Stimulated activated CD8-positive, alpha-beta memory T cell treated with anti-CD3 and anti-CD28 coated beads, Interleukin-15, amount 100 ng/mL, for 4 hours (primary cell): ENCODE results near the gene WDCP.
A peak's percentile ranks its signal among the peaks of the same experiment; 100 is the strongest.
"Not testable (repeated sequence)": the region's sequence is repeated elsewhere in the genome, so short reads cannot be mapped to it uniquely, and the experiment has no call there.

Experiments
- DNase-seq, 2 donors: peaks; one replicate each; pipeline ENCODE4 v3.0.0-alpha.2; 2020; ENCODE audit warnings: low read depth in 2 of 2

WDCP gene, protein sequence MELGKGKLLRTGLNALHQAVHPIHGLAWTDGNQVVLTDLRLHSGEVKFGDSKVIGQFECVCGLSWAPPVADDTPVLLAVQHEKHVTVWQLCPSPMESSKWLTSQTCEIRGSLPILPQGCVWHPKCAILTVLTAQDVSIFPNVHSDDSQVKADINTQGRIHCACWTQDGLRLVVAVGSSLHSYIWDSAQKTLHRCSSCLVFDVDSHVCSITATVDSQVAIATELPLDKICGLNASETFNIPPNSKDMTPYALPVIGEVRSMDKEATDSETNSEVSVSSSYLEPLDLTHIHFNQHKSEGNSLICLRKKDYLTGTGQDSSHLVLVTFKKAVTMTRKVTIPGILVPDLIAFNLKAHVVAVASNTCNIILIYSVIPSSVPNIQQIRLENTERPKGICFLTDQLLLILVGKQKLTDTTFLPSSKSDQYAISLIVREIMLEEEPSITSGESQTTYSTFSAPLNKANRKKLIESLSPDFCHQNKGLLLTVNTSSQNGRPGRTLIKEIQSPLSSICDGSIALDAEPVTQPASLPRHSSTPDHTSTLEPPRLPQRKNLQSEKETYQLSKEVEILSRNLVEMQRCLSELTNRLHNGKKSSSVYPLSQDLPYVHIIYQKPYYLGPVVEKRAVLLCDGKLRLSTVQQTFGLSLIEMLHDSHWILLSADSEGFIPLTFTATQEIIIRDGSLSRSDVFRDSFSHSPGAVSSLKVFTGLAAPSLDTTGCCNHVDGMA

GRCh38 chr2:24046930-24047702 lies at the start of gene WDCP:
TSS of gene WDCP (minus strand) at chr2:24047391. CDS start at chr2:24039494, 7,897 bp downstream.
- peak; percentile 83 to 94 for DNase-seq

DNA sequence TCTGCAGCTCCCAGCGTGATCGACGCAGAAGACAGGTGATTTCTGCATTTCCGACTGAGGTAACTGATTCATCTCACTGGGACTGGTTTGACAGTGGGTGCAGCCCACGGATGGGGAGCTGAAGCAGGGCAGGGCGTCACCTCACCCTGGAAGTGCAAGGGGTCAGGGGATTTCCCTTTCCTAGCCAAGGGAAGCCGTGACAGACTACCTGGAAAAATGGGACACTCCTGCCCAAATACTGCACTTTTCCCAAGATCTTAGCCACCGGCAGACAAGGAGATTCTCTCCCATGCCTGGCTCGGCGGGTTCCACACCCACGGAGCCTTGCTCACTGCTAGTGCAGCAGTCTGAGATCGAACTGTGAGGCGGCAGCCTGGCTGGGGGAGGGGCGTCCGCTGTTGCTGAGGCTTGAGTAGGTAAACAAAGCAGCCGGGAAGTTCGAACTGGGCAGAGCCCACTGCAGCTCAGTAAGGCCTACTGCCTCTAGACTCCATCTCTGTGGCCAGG lies 48.0 kb upstream of the WDCP start:
- DNase-seq: not testable (repeated sequence)

GRCh38 chr2:24093270-24093669 lies 46.1 kb upstream of the WDCP start:
- not testable (repeated sequence) for DNase-seq

- DNase-seq: no peak
Observed at GRCh38 chr2:24088821-24089359, 41.7 kb upstream of the WDCP start.

DNA sequence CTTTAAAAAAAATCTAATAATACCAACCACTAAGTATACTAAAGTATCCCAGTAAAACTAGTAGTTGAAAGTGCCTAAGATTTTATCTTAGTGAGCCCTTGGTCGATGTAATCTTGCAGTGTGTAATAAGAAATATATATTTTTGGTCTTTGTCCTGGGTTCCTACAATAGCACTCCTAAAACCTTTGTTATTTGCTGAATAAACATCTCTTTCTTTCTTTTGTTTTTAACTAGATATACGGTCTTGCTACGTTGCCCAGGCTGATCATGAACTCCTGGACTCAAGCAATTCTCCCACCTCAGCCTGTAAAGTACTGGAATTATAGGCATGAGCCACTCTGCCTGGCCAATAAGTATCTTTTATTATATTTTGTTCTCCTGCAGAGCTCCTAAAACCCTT lies 39.8 kb upstream of the WDCP start:
- no peak for DNase-seq

DNA sequence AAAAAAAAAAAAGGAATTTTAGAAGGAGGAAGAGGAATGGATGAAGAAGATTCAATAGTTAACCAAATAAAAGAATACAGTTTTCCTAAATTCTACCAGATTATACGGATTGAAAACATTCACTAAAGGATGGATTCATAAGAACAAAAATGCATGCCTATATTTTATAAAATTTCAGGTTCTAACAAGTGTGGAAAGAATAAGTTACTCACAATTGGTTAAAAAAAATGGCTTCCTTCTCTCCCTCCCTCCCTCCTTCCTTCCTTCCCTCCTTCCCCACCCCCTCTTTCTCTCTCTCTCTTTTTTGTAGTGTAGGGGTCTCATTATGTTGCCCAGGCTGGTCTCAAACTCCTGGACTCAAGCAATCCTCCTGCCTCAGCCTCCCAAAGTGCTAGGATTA lies 39.0 kb upstream of the WDCP start:
- no peak for DNase-seq

DNA sequence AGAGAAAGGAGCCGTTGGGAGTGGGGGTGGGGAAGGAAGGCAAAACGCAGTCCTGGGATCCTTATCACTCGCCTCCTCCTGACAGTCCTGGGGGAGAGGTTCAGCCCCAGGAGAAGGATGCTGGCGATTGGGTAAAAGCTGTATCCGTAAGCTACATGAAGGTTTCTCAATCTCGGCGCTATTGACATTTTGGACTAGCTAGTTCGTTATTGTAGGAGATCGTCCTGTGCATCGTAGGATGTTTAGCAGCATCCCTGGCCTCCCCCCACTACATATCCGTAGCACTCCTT lies 38.0 kb upstream of the WDCP start:
- DNase-seq: no peak

- peak; percentile 41 to 60 for DNase-seq
Observed at GRCh38 chr2:24084386-24085199, 37.4 kb upstream of the WDCP start, which contains the start of gene TP53I3. TSS of gene TP53I3 (minus strand) at chr2:24084834. CDS start at chr2:24084326, 508 bp downstream.

GRCh38 chr2:24083567-24084385 lies 36.6 kb upstream of the WDCP start:
- DNase-seq: no peak

GRCh38 chr2:24082787-24083566 lies 35.8 kb upstream of the WDCP start:
- no peak for DNase-seq

GRCh38 chr2:24080701-24081100 lies 33.5 kb upstream of the WDCP start:
- DNase-seq: no peak

DNA sequence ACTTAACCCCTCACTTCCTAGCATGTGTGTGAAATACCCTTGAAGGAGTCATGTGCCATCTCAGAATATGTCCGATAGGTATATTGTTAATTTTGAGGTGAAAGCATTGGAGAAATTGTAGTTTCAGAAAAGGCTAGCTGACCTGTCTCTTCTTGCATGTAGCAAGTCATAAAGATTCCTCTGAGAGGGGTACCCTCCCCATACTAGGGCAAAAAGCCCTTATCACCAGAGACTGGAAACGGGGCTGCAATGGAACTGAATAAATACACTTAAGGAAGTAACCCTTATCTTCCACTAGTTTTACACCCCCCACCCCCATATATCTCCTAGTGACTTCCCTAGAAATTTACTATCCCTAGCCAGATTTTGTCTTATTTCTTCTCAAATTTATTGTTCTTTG lies 30.7 kb upstream of the WDCP start:
- no peak for DNase-seq

DNA sequence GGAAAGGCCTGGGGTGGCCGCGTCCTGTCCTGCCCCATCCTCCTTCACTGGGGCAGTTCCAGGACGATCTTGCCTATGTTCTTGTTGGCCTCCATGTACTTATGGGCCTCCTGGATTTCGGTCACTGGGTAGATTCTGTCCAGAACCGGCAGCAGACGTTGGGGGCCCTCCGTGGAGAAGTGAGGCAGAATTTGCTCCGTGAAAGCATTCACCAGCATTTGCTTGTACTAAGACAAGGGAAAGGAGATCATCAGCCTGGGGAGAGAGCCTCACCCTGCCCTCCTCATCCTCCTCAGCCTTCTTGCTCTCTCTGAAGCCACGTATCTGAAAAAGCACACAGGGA lies 30.3 kb upstream of the WDCP start:
- no peak for DNase-seq

- no peak for DNase-seq
Observed at GRCh38 chr2:24076849-24077534, 29.8 kb upstream of the WDCP start.

DNA sequence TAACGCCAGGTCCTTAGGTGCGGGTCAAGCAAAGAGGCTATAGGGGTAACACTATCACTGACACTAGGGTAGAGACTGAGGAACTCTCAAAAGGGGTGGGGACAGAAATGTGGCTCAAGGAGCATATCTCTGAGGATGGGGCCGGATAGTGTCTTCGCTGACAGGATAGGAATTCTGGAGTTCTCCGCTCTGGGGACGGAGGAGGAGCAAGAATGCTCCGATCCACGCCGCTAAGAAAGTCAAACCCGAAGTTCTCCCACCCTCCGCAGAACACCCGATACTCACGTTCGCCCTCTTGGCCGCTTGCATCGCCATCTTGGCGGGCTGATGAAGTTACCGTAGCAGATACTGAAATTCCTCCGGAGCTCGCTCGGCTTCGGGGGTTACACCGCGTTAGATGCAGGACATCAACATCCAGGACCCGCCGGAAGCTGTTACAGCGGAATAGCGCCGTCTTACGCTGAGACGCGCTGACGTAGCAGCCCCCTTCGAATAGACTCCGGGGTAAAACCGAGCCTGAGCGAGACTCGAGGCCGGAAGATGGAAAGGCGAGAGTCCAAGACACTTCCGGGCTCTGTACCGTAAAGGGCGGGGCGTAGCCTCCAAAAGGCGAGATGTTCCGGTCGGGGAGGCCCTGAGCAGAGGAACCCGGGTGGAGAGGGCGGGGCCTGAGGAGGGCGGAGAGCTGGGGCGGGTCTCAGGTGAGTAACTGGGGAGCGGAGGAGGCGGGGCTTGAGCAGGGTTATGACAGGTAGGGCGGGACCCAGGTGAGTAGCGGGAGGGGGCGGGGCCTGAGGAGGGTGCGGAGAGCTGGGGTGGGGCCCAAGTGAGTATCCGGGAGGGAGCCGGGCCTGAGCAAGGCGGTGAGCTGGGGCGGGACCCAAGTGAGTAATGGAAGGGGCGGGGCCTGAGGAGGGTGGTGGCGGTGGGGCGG lies 29.0 kb upstream of the WDCP start, which contains the start of gene SF3B6:
Gene SF3B6 (minus strand): TSS at position 412 of the 934 bp plus-strand sequence. CDS start 97 bp downstream, at position 315.
- peak; percentile 97 to 100 for DNase-seq

DNA sequence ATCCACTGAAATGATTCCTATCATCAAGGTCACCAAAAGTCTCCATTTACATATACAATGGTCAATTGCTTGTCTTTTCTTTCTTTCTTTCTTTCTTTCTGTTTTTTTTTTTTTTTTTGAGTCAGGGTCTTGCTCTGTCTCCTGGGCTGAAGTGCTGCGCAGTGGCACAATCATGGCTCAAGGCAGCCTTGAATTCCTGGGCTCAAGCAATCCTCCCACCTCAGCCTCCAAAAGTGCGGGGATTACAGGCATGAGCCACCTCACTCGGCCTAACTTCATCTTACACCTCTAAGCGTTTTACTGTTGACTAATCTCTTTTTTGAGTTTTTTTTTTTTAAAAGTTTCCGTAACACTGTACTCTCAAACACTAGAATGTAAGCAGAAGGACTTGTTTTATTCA lies 28.1 kb upstream of the WDCP start:
- no peak for DNase-seq

DNA sequence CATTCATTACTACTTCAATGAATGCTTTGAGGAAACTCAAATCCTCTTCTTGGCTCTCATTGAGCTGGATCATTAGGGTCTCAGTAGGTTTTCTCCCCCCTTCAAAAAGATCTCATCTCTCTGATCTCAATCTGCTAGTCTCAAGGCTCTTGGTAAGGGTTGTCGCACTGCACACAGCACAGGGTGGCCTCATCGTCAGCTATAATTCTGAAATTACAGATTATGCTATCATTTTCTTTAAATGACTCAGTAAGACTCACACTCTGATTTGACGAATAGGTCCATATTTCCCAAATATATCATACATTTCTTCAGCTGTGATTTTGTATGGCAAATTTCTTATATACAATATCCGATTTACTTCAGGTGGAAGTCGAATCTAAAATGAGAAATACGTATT lies 26.6 kb upstream of the WDCP start:
- no peak for DNase-seq

DNA sequence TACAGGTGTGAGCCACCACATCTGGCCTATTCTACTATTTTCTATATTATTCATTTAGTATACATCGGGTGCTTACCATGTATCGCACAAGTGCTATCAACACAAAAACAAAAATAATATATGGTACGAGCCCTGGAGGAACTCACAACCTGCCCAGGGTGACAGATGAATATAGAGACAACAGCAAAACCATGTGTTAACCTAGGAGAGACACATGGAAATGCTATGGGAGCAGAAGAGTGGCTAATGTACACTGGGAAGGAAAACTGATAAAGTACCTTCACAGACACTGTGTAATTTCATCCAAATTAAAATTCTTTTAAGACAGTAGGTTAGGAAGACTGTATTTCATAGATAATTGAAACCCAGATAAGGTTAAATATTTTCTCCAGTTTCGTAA lies 25.1 kb upstream of the WDCP start:
- DNase-seq: no peak
